SU-DHL-6 (cell line): ENCODE results near the gene TTYH3.

ENCODE experiments used
- H2AFZ ChIP-seq: fragments of 200-600 bp; sonication (generic); 2 replicates; pipeline ENCODE4 v1.6.1; 2014; ENCODE audit warnings: low read depth, mild to moderate bottlenecking, moderate library complexity, mixed read lengths, antibody characterized with exemption, low read length; ENCODE audit not compliant: severe bottlenecking
- H3F3A ChIP-seq: fragments of 200-600 bp; shearing (Covaris generic); 2 replicates; pipeline ENCODE4 v1.6.0; 2016; ENCODE audit warnings: antibody characterized with exemption, mild to moderate bottlenecking; ENCODE audit not compliant: insufficient read depth
- H3K27ac ChIP-seq: fragments of 200-600 bp; sonication (generic); 2 replicates; pipeline ENCODE4 v1.5.1; 2016; ENCODE audit warnings: low read depth, mild to moderate bottlenecking, low read length, moderate library complexity, mixed read lengths
- H3K27me3 ChIP-seq: fragments of 200-600 bp; sonication (generic), shearing (Covaris generic); 2 replicates; pipeline ENCODE4 v1.6.0; 2014; ENCODE audit warnings: mild to moderate bottlenecking, low read length
- H3K36me3 ChIP-seq: fragments of 200-600 bp; sonication (generic); 2 replicates; pipeline ENCODE4 v1.6.1; 2014; ENCODE audit warnings: mild to moderate bottlenecking, low read length, mixed read lengths
- H3K4me2 ChIP-seq: fragments of 300-600, 200-600 bp; shearing (Covaris generic), sonication (generic); 2 replicates; pipeline ENCODE4 v1.6.0; 2014; ENCODE audit warnings: low read length, low read depth, mild to moderate bottlenecking; ENCODE audit not compliant: poor library complexity, severe bottlenecking
- H3K4me3 ChIP-seq: fragments of 200-600 bp; sonication (generic); 2 replicates; pipeline ENCODE4 v1.5.1; 2014; ENCODE audit warnings: antibody characterized with exemption, low read length, mild to moderate bottlenecking, mixed read lengths; ENCODE audit not compliant: insufficient read depth, poor library complexity, severe bottlenecking
- H3K79me2 ChIP-seq: fragments of 200-600 bp; sonication (generic); 2 replicates; pipeline ENCODE4 v1.6.1; 2014; ENCODE audit warnings: mild to moderate bottlenecking, low read length, moderate library complexity; ENCODE audit not compliant: insufficient read depth
- H3K9ac ChIP-seq: fragments of 200-600 bp; sonication (generic); 2 replicates; pipeline ENCODE4 v1.7.0; 2014; ENCODE audit warnings: mild to moderate bottlenecking, low read length
- H3K9me2 ChIP-seq: fragments of 200-600 bp; sonication (generic); replicated peaks from 2 replicates; pipeline ENCODE4 v1.6.1; 2014; ENCODE audit warnings: low read length; ENCODE audit not compliant: insufficient read depth
- H3K9me3 ChIP-seq: fragments of 200-600 bp; sonication (generic); 2 replicates; pipeline ENCODE4 v1.6.1; 2014; ENCODE audit warnings: low read length, mixed read lengths; ENCODE audit not compliant: insufficient read depth
- H4K20me1 ChIP-seq: fragments of 200-600 bp; sonication (generic); 2 replicates; pipeline ENCODE4 v1.6.1; 2014; ENCODE audit warnings: low read depth, mild to moderate bottlenecking, antibody characterized with exemption, low read length, moderate library complexity, mixed read lengths
- CTCF ChIP-seq: fragments of 200-600 bp; sonication (generic); IDR thresholded peaks from one replicate; pipeline ENCODE4 v1.5.1; 2017; ENCODE audit warnings: antibody characterized with exemption, mild to moderate bottlenecking, low read length, moderate library complexity; ENCODE audit not compliant: insufficient read depth, poor library complexity, severe bottlenecking
- EZH2phosphoT487 ChIP-seq: fragments of 200-600 bp; sonication (generic), shearing (Covaris generic); conservative IDR thresholded peaks from 2 replicates; pipeline ENCODE4 v1.6.1; 2018; ENCODE audit warnings: mild to moderate bottlenecking, antibody characterized with exemption, low read length, moderate library complexity, mixed read lengths

TTYH3 gene

GRCh38 chr7:2684501-2684900 lies 52.7 kb downstream of the TTYH3 start:
- Histone ChIP-seq H3K9me2 (no peaks in the 10 kb centered on the region), H4K20me1 (no peaks in the 10 kb centered on the region), H3F3A (no peaks in the 10 kb centered on the region), H3K27ac (no peak overlapping the region), H3K79me2 (no peaks in the 10 kb centered on the region), H3K9ac (no peak overlapping the region), H3K4me3 (no peak overlapping the region), H2AFZ (no peak overlapping the region), H3K4me2 (no peak overlapping the region), H3K36me3 (no peaks in the 10 kb centered on the region), H3K27me3 (no peaks in the 10 kb centered on the region), H3K9me3 (no peaks in the 10 kb centered on the region)
- TF ChIP-seq EZH2phosphoT487 = no peak
- no peak for TF ChIP-seq CTCF

- no peak overlapping the region for H3K4me3 ChIP-seq
- H3K4me2 ChIP-seq = no peak overlapping the region
- no peak overlapping the region for H3K27ac ChIP-seq
- no peaks in the 10 kb centered on the region for H3F3A ChIP-seq
- no peaks in the 10 kb centered on the region for H3K27me3 ChIP-seq
- TF ChIP-seq EZH2phosphoT487 (no peak), CTCF (no peak)
- no peak overlapping the region for H3K9ac ChIP-seq
- H3K9me3 ChIP-seq = no peaks in the 10 kb centered on the region
- no peaks in the 10 kb centered on the region for H3K79me2 ChIP-seq
- no peaks in the 10 kb centered on the region for H4K20me1 ChIP-seq
- no peaks in the 10 kb centered on the region for H3K9me2 ChIP-seq
- no peak overlapping the region for H2AFZ ChIP-seq
- no peaks in the 10 kb centered on the region for H3K36me3 ChIP-seq
Observed at GRCh38 chr7:2686101-2686500, 54.3 kb downstream of the TTYH3 start.

GRCh38 chr7:2687338-2687869 lies 55.6 kb downstream of the TTYH3 start:
- no peak overlapping the region for H3K4me3 ChIP-seq

More at GRCh38 chr7:2687338-2687869, 55.6 kb downstream of the TTYH3 start:
- Histone ChIP-seq H3K9me3 (no peaks in the 10 kb centered on the region), H3F3A (no peaks in the 10 kb centered on the region), H4K20me1 (no peaks in the 10 kb centered on the region), H3K9me2 (no peaks in the 10 kb centered on the region), H2AFZ (no peak overlapping the region), H3K4me2 (no peak overlapping the region), H3K79me2 (no peaks in the 10 kb centered on the region), H3K27me3 (no peaks in the 10 kb centered on the region), H3K36me3 (no peaks in the 10 kb centered on the region), H3K27ac (no peak overlapping the region), H3K9ac (no peak overlapping the region)
- TF ChIP-seq CTCF (no peak), EZH2phosphoT487 (no peak)
